Measurements from ENCODE around the gene C17orf100. TPM values are rescaled to one million over a fixed set of nuclear protein-coding genes. Genes with fewer than 3 reads are reported as not detected.

Gene C17orf100
- 1 to 10 TPM in 1 of 4 donors, under 1 TPM in 1, not detected in 2; 0.85 to 2.0 TPM for total RNA-seq

DNA sequence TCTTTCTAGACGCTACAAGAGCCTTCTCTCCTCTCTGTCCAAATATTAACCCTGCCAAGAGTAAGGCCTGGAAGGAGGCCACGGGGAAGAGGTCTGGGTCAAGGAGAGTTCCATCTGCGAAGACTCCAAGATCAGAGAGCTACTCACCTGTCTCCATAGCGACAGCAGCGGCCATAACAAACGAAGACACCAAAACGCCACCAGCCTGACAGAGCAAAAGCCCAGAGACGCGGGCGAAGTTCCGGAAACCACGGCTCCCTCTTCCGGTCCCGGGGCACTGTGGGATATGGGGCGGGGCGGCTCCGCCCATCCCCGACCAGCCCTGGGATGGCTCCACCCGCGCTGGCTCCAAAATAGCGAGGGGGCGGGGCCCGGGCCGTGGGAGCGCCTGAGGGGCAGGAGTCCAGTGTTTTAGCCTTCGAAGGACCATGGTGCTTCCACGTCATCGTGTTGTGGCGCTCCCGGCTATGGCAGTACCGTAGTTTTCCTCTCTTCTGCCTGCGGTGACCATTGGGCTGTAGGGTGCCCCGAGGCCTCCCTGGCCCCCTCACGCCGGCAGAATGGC lies at the start of gene C17orf100, which contains the start of gene MED31:
TSS of gene C17orf100 (plus strand) at position 409 of the 565 bp plus-strand sequence. CDS start at position 561, 152 bp downstream.
TSS of gene MED31 (minus strand) at position 252 of the 565 bp plus-strand sequence. CDS start at position 175, 77 bp downstream.
- TF ChIP-seq, protein P1, sequence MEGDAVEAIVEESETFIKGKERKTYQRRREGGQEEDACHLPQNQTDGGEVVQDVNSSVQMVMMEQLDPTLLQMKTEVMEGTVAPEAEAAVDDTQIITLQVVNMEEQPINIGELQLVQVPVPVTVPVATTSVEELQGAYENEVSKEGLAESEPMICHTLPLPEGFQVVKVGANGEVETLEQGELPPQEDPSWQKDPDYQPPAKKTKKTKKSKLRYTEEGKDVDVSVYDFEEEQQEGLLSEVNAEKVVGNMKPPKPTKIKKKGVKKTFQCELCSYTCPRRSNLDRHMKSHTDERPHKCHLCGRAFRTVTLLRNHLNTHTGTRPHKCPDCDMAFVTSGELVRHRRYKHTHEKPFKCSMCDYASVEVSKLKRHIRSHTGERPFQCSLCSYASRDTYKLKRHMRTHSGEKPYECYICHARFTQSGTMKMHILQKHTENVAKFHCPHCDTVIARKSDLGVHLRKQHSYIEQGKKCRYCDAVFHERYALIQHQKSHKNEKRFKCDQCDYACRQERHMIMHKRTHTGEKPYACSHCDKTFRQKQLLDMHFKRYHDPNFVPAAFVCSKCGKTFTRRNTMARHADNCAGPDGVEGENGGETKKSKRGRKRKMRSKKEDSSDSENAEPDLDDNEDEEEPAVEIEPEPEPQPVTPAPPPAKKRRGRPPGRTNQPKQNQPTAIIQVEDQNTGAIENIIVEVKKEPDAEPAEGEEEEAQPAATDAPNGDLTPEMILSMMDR (IDR thresholded peaks at IDR 0.05; ENCODE audit: low read depth) = no peak

DNA sequence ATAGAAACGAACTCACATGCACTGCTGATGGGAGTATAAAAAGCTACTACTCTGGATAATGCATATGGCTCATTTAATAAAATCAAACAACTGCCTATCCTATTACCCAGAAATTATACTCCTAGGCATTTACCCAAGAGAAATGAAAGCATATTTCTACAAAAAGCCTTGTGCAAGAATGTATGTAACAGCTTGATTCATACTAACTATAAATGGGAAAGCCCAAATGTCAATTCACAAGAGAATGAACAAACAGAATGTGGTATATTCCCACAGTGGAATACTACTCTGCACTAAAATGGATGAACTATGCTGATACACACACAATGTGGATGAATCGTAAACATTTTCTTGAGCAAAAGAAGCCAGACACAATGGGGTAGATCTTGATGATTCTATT lies 49.4 kb upstream of the C17orf100 start:
- TF ChIP-seq, protein P1 (IDR thresholded peaks at IDR 0.05; ENCODE audit: low read depth) = no peak

DNA sequence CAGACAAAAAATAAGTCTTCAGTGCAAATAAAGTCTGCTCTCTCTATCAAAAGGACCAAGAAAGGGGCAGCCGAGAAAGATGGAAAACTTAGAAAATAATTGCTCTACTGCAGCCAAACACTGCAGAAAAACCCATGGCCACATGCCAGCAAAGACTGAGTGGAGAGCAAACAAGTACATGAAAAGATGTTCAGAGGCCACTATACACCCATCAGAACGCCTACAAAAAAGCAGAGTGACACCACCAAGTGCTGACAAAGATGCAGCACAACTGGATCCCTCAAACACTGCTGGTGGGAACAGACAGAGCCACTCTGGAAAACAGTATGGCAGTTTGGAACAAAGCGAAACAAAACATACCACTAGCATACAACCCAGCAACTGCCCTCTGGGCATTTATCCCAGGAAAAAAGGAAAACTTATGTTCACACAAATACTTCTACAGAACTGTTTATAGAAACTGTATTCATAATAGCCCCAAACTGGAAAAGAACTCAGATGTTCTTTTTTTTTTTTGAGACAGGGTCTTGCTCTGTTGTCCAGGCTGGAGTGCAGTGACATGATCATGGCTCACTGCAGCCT lies 47.7 kb upstream of the C17orf100 start:
- TF ChIP-seq, protein P1 (IDR thresholded peaks at IDR 0.05; ENCODE audit: low read depth) = no peak

DNA sequence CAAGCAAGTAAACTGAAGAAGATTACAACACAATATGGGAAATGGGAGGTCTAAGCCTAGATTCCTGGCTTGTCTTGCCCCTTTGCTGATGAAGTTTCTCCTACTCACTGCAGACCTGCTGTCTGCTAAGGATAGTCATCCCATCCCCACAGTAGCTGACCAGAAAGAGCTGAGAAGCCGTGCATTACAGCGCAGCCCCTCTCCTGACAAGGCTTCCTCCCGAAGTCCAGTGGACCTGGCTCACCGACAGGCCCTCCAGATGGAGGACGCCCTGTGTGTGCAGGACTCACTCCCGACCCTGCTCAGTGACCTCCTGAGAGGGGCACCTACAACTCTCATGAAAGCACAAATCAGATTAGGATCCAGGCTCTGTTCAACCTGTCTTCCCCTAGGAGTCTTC lies 46.4 kb upstream of the C17orf100 start:
- TF ChIP-seq, protein P1 (IDR thresholded peaks at IDR 0.05; ENCODE audit: low read depth) = no peak

DNA sequence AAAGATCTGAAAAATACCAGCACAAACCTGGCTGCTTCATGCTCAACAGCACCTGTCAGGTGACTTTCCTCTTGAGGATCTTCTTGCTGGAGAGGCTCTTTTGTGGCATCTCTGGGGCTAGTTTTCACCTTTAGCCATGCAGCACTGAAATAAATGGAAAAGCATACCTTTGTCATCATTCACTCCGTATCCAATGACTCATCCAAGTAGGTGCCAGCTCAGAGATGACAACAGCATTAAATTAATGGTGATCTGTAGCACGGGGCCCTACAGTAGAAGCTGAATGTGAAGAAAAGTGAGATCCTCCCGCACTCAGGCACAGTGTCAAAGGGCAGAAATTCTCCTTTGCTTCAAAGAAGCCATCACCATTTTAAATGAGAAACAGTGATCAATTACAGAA lies 43.2 kb upstream of the C17orf100 start:
- TF ChIP-seq, protein P1 (IDR thresholded peaks at IDR 0.05; ENCODE audit: low read depth) = no peak

DNA sequence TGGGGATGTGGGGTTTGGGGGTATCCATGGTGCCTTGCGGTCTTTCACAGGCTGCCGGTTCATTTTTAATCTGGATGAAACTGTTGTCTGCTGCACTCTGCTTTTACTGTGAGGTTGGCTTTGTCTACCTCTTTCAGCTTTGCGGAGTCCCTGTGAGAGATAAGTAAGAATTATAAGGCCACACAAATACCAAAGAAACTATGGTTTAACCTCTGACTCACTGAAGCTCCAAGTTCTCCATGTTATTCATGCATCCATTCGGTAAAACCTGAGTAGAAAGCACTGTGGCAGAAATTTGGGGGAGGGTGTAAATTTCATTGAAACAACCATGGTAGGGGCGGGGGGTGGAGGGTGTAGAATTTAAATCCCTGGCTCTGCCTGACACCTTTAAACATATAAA lies 41.6 kb upstream of the C17orf100 start:
- TF ChIP-seq, protein P1 (IDR thresholded peaks at IDR 0.05; ENCODE audit: low read depth) = no peak

DNA sequence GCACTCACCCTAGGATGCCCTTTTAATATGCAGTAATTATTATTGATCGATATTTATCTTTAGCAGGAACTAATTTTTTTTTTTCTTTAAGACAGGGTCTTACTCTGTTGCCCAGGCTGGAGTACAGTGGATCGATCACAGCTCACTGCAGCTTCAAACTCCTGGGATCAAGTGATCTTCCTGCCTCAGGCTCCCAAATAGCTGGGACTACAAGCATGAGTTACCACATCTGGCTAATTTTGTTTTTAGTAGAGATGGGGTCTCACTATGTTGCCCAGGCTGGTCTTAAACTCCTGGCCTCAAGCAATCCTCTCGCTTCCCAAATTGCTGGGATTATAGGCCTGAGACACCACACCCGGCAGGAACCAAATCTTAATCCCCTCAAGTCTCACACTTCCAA lies 40.3 kb upstream of the C17orf100 start:
- TF ChIP-seq, protein P1 (IDR thresholded peaks at IDR 0.05; ENCODE audit: low read depth) = no peak

All from subcutaneous adipose tissue (tissue), 4 donors.